SU-DHL-6 (cell line): Measurements from ENCODE around the gene GIPR.

Source experiments
- CTCF ChIP-seq: fragments of 200-600 bp; sonication (generic); IDR thresholded peaks from one replicate; pipeline ENCODE4 v1.5.1; 2017; ENCODE audit warnings: antibody characterized with exemption, mild to moderate bottlenecking, low read length, moderate library complexity; ENCODE audit not compliant: insufficient read depth, poor library complexity, severe bottlenecking
- EZH2phosphoT487 ChIP-seq: fragments of 200-600 bp; sonication (generic), shearing (Covaris generic); conservative IDR thresholded peaks from 2 replicates; pipeline ENCODE4 v1.6.1; 2018; ENCODE audit warnings: mild to moderate bottlenecking, antibody characterized with exemption, low read length, moderate library complexity, mixed read lengths

GRCh38 chr19:45636902-45637301, 31.1 kb upstream of the GIPR start:
- no peak for TF ChIP-seq CTCF
- no peak for TF ChIP-seq EZH2phosphoT487
